GM12891 (cell line): ENCODE results near the gene LRMDA.

Experiments used
- DNase-seq: peaks from one replicate; pipeline ENCODE4 v3.0.0; 2011; ENCODE audit warnings: low spot score; ENCODE audit not compliant: insufficient read length
- FAIRE-seq: peaks from 2 replicates; lab custom pipeline; 2011; peaks lifted over from hg19 to GRCh38; lab: Jason Lieb, UNC
- PAX5 ChIP-seq: IDR thresholded peaks from 2 replicates; pipeline ENCODE4 v1.6.1; 2011; ENCODE audit warnings: low read length, moderate library complexity, mild to moderate bottlenecking; ENCODE audit not compliant: insufficient read depth, severe bottlenecking
- POLR2A ChIP-seq: IDR thresholded peaks from 2 replicates; pipeline ENCODE4 v1.6.1; 2011; ENCODE audit warnings: low read depth, low read length, control low read depth
- POLR2AphosphoS5 ChIP-seq: IDR thresholded peaks from 2 replicates; pipeline ENCODE4 v1.6.1; 2011; ENCODE audit warnings: low read depth, low read length, control low read depth
- POU2F2 ChIP-seq: IDR thresholded peaks from 2 replicates; pipeline ENCODE4 v1.6.1; 2011; ENCODE audit warnings: low read depth, mild to moderate bottlenecking, control low read depth, low read length, moderate library complexity
- SPI1 ChIP-seq: IDR thresholded peaks from 2 replicates; pipeline ENCODE4 v1.6.1; 2011; ENCODE audit warnings: low read depth, low read length, control low read depth
- TAF1 ChIP-seq: IDR thresholded peaks from 2 replicates; pipeline ENCODE4 v1.6.1; 2011; ENCODE audit warnings: low read depth, low read length, control low read depth

Gene LRMDA

DNA sequence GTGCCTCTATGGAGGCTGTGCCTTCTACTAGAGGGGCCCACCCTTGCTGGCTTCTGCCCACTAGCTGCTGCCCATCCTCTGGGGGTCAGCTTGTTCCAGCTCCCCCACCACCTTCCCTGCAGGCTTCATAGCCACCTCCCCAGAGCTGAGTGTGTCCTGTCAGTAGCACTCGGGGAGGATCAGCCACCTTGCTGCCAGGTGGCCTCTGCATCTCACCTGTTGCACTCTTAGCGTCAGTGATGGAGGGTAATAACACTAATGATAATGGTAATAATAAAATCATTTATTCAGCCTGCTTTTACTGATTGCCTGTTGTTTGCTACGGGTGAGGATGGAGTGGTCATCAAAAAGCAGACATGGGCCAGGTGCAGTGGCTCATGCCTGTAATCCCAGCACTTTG is 377.6 kb downstream of the LRMDA start:
- no peak for FAIRE-seq
- DNase-seq = no peak
- no peak for TF ChIP-seq POU2F2
- TF ChIP-seq POLR2AphosphoS5 = no peak
- TF ChIP-seq POLR2A = no peak
- no peak for TF ChIP-seq SPI1
- TF ChIP-seq TAF1 = no peak

DNA sequence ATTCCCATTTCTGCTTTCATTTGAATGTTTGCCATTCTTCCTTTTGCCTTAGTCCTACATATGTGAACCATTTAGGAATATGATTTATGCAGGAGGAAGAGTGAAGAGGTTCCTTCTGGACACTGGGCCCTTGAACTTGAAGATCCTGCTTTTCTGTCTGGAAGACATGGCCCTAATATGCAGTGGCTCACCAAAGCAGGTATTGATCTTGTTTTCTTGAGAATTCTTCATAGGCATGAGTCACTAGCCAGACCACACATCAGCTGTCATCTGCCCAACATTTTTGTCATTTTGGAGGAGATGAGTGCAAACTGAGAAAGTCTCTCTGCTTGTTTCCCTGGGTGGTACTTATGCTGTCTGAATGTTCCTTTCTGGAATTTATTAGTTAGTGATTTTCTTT is 382.6 kb downstream of the LRMDA start:
- no peak for TF ChIP-seq POLR2A
- TF ChIP-seq POLR2AphosphoS5 = no peak
- TF ChIP-seq POU2F2 = no peak
- no peak for TF ChIP-seq SPI1
- no peak for TF ChIP-seq PAX5
- no peak for TF ChIP-seq TAF1
- FAIRE-seq (no peak), DNase-seq (no peak)

DNA sequence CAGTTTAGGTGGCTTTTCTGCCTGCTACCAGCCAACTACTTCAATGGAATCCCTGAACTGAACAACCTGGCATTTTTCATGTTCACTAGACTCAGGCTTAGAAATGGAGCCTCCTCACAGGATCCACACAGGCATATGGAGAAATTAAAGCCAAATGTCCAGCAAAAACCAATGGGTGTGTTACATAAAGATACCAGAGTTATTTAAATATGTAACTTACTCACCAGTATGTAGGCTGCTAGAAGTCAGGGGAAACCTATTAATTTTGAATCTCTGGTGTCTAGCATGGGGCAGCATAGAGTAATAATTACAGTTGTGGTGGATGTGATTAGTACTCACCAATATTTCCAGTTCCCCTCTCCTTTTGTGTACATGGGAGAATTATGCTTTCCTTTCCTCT is 383.6 kb downstream of the LRMDA start:
- DNase-seq (no peak), FAIRE-seq (no peak)
- TF ChIP-seq TAF1 (no peak), PAX5 (no peak), POLR2AphosphoS5 (no peak), POLR2A (no peak), POU2F2 (no peak)

DNA sequence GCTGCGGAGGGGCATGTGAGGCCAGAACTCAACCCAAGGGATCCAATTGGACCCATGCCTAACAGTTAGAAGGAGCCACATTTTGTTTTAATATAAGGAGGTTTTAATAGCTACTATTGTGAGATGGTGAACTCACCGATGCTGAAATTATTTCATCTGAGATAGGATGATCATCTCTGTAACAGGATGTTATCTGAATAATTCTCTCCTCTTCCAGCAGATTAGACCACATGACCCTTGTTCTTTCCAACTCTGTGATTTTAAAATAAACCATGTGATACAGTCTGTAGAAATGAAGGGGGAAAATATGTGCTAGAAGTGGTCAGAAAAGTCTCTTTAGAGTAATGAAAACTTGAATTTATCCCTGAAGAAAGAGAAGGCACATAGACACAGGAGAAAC is 385.8 kb downstream of the LRMDA start:
- TF ChIP-seq TAF1 (no peak), PAX5 (no peak)
- no peak for DNase-seq
- FAIRE-seq = no peak

DNA sequence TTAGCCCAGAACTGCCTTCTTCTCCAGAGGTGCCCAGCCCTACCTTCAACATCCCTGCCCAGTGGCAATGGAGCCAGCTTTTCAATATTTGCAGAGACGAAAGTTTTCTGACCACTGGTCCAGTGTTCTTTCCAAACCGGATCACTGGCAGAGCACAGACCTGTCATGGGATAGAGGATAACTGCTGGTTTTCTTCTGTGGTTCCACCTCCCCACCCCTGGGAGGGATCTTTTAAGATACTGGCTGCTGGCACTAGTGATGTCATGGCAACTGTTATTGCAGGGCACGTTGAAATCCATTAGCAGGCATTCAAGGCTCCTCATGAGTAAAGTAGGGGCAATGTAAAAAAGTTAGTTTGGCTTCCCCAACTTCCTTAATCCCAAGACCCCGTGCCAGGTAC is 387.1 kb downstream of the LRMDA start:
- FAIRE-seq = no peak
- TF ChIP-seq POLR2A (no peak), PAX5 (no peak), SPI1 (no peak), TAF1 (no peak), POU2F2 (no peak), POLR2AphosphoS5 (no peak)
- no peak for DNase-seq

DNA sequence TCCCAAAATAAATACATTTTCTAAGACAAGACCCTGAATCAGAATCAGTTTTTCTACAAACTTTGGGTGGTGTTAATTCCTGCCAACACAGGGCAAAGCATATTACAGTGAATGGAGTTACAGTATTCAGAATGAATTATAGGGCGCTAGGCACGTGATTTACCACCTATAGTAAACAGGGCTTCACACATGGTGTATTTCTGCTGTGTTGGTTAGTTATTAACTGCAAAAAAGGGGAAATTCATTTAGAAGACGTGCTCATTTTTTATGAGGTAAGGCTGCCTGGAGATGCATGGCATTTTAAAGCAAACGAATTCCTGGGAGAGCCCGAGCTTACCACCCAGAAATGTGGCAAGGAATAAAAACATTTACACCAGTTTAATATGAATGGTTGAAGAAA is 393.8 kb downstream of the LRMDA start:
- no peak for FAIRE-seq
- DNase-seq = no peak
- TF ChIP-seq POLR2A (no peak), SPI1 (no peak), POU2F2 (no peak), POLR2AphosphoS5 (no peak), PAX5 (no peak), TAF1 (no peak)

DNA sequence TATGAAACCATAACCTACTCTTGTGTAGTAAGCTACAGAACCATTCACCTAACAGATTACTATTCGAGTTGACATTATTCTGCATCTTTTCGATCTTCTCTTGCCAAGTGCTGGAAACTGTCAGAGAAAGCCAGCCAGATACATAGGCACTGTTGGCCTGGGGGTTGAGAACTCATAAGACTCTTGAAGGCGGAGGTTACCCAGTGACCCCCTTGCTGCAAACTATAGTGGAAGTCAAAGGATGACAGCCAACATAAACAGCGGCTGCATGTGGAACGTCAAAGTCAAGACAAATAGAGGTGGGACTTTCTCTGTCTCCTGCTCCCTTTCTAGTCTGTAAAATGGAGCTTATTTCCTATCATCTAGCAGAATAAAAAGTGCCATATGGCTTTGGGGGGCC is 394.2 kb downstream of the LRMDA start:
- no peak for DNase-seq
- no peak for TF ChIP-seq SPI1
- no peak for TF ChIP-seq POLR2A
- no peak for TF ChIP-seq POLR2AphosphoS5
- no peak for TF ChIP-seq POU2F2
- TF ChIP-seq PAX5 = no peak
- TF ChIP-seq TAF1 = no peak
- FAIRE-seq = no peak

DNA sequence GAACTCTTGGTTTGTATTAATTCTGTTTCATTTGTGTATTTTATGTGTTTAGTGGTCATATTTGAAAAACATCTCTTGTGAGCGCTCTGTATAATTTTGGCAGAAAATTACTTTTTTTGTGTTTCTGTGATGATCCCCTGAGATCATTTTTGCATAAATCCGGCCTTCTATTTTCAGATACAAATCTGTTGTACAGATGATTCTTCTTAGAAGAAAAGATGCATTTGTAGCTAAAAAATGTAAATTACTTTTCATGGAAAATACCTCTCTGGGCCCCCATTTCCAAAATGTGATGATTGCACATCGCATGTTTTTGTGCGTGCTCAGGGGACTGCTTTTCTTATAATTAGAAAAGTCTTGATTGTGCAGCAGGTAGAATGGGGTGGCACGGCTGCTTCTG is 395.4 kb downstream of the LRMDA start:
- no peak for FAIRE-seq
- TF ChIP-seq PAX5 = no peak
- no peak for TF ChIP-seq SPI1
- no peak for TF ChIP-seq TAF1
- no peak for TF ChIP-seq POU2F2
- TF ChIP-seq POLR2A = no peak
- no peak for DNase-seq

DNA sequence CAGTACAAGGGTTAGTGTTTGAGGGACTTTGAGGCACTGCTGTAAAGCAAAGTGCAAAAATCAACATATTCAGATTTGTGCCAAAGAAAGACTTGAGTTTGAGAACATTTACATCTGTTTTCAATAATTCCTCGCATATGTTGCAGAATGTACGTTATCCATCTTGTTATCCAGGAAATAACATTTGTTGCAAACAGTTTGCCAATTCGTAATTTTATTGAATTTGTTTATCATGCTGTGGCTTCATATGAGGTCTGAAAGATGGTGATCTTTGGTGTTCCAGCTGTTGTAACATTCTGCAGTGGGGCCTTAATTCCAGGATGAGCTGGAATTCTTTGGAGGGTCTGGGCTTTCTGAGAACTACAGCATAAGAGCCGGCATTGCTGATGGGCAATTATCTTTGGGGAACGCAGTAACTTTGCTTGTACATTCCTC is 396.2 kb downstream of the LRMDA start:
- DNase-seq (no peak), FAIRE-seq (no peak)
- no peak for TF ChIP-seq PAX5
- no peak for TF ChIP-seq SPI1
- no peak for TF ChIP-seq TAF1
- no peak for TF ChIP-seq POLR2AphosphoS5
- no peak for TF ChIP-seq POU2F2
- TF ChIP-seq POLR2A = no peak

DNA sequence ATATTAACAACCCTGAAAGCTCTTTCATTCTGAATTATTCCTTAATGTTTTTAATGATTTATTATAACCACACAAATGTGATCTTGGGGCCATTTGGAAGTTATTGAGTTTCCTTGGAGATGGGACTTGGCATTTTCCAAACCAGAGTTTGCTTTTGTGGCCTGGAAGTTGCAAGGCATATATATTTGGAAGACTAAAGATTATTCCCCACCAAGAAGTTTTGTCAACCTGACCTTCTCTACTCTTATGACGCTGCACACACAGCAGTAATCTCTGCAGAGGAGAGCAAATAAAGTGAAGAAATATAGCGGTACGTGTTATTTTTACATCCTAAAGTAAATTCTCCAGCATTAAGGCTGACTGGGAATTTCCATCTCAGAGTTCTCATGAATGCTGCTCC is 397.0 kb downstream of the LRMDA start:
- FAIRE-seq = no peak
- TF ChIP-seq POLR2AphosphoS5 (no peak), PAX5 (no peak)
- no peak for DNase-seq
